Stimulated activated CD4-positive, alpha-beta T cell treated with anti-CD3 and anti-CD28 coated beads, Interleukin-1b, Interleukin-23, amount 100 ng/mL, for 48 hours (primary cell): ENCODE measurements around the gene KCNQ2.
A peak's percentile ranks its signal among the peaks of the same experiment; 100 is the strongest.
"Not testable (repeated sequence)": the region's sequence is repeated elsewhere in the genome, so short reads cannot be mapped to it uniquely, and the experiment has no call there.

Experiments used
- DNase-seq: peaks from one replicate; pipeline ENCODE4 v3.0.0-alpha.2; 2020

The KCNQ2 gene

GRCh38 chr20:63488315-63489251 is 16.1 kb upstream of the KCNQ2 start:
- DNase-seq, result no peak

- DNase-seq, result no peak
Observed at GRCh38 chr20:63487781-63488241, 15.4 kb upstream of the KCNQ2 start.

- DNase-seq, result no peak
Observed at GRCh38 chr20:63487116-63487764, 14.8 kb upstream of the KCNQ2 start.

GRCh38 chr20:63486300-63486855 is 13.9 kb upstream of the KCNQ2 start:
- DNase-seq, result no peak

GRCh38 chr20:63484651-63485403 is 12.4 kb upstream of the KCNQ2 start:
- no peak for DNase-seq

- DNase-seq, result no peak
Observed at GRCh38 chr20:63484236-63484635, 11.8 kb upstream of the KCNQ2 start.

- no peak for DNase-seq
Observed at GRCh38 chr20:63483834-63484233, 11.4 kb upstream of the KCNQ2 start.

GRCh38 chr20:63482021-63482587 is 9.6 kb upstream of the KCNQ2 start:
- no peak for DNase-seq

- no peak for DNase-seq
Observed at GRCh38 chr20:63481503-63481902, 9.0 kb upstream of the KCNQ2 start.

GRCh38 chr20:63479695-63480419 is 7.4 kb upstream of the KCNQ2 start:
- not testable (repeated sequence) for DNase-seq

GRCh38 chr20:63478346-63479302 is 6.2 kb upstream of the KCNQ2 start:
- DNase-seq, result no peak

GRCh38 chr20:63477944-63478343 is 5.5 kb upstream of the KCNQ2 start:
- DNase-seq, result no peak

- no peak for DNase-seq
Observed at GRCh38 chr20:63477061-63477616, 4.7 kb upstream of the KCNQ2 start.

GRCh38 chr20:63475209-63475608 is 2.8 kb upstream of the KCNQ2 start:
- peak; percentile 19 for DNase-seq

- no peak for DNase-seq
Observed at GRCh38 chr20:63473555-63474449, 1.3 kb upstream of the KCNQ2 start.

GRCh38 chr20:63472862-63473390 is 471 bp upstream of the KCNQ2 start:
- DNase-seq, result no peak

- DNase-seq, result no peak
Observed at GRCh38 chr20:63471717-63471980, 806 bp downstream of the KCNQ2 start.

- DNase-seq, result no peak
Observed at GRCh38 chr20:63471002-63471716, 1.3 kb downstream of the KCNQ2 start.

GRCh38 chr20:63470410-63470809 is 2.0 kb downstream of the KCNQ2 start:
- no peak for DNase-seq
